ENCODE results near the gene SORCS2.

Gene SORCS2

DNA sequence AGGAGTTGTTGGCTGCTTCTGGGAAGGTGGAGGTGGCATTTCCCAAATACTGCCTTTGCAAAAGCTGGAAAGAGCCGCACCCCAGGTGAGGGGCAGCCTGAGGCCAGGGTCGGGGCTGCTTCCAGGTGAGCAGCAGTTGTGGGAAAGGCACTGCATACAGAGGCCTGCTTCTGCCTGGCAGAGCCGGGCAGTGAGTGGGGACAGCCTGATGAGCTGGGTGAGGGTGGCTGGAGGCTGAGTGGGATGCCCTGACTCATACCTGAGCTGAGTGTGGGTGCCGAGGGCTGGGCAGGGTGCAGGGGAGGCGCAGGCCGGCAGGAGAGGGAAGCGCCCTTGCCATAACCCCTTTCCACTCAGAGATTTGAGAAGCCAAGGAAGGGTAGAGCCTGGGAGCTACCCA, 248.9 kb downstream of the SORCS2 start:
- ChIA-PET CTCF (no interaction called here), POLR2A (no interaction called here)
- no peak for DNase-seq (ENCODE audit: extremely low spot score)
- TF ChIP-seq, protein P1, sequence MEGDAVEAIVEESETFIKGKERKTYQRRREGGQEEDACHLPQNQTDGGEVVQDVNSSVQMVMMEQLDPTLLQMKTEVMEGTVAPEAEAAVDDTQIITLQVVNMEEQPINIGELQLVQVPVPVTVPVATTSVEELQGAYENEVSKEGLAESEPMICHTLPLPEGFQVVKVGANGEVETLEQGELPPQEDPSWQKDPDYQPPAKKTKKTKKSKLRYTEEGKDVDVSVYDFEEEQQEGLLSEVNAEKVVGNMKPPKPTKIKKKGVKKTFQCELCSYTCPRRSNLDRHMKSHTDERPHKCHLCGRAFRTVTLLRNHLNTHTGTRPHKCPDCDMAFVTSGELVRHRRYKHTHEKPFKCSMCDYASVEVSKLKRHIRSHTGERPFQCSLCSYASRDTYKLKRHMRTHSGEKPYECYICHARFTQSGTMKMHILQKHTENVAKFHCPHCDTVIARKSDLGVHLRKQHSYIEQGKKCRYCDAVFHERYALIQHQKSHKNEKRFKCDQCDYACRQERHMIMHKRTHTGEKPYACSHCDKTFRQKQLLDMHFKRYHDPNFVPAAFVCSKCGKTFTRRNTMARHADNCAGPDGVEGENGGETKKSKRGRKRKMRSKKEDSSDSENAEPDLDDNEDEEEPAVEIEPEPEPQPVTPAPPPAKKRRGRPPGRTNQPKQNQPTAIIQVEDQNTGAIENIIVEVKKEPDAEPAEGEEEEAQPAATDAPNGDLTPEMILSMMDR (IDR thresholded peaks at IDR 0.05; ENCODE audit: control extremely low read depth, extremely low read depth, low read depth, missing control alignments): no peak

DNA sequence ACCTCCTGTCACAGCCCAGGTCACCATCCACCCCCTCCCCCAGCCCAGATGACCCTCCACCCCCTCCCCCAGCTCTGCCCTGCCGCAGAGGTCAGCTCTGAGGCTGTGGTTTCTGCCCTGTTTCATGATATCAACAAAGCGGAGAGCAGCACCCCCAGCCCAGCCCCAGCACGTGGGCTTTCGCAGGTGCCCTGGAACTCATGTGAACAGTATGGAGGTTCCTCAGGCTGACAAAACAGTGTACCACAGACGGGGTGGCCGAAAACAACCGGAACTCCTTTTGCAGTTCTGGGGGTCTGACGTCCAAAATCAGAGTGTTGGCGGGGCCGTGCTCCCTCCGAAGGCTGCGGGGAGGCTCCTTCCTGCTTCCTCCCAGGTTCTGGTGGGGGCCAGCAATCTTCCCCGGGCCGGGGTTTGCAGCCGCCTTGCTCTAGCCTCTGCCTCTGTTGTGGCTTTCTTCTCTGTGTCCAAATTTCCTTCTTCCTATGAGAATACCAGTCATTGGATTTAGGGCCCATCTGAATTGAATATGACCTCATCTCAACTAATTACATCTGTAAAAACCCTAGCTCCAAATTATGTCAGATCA, 250.3 kb downstream of the SORCS2 start:
- CTCF ChIA-PET: no interaction called here

DNA sequence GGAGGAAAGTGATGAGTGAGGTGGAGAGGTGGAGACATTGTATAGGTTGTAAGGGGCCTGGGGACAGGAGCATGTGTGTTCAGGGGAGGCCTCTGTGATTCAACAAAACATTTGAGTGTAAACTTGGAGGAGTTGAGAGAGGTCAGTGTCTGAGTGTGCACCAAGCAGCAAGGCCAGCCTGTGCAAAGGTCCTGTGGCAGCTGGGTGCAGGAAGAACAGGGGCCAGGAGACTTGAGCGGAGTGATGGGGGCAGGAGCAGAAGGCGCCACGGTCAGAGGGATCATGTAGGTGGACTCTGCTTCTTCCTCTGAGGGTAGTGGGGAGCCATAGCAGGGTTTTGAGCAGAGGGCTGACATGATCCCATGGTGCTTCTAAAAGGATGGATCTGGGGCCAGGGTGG, 252.0 kb downstream of the SORCS2 start:
- ChIA-PET POLR2A (no interaction called here), CTCF (no interaction called here)
- DNase-seq (ENCODE audit: extremely low spot score): no peak
- TF ChIP-seq, protein P1 (IDR thresholded peaks at IDR 0.05; ENCODE audit: control extremely low read depth, extremely low read depth, low read depth, missing control alignments): no peak

More for the DNA sequence above, 250.3 kb downstream of the SORCS2 start:
- POLR2A ChIA-PET: no interaction called here
- TF ChIP-seq, protein P1 (IDR thresholded peaks at IDR 0.05; ENCODE audit: control extremely low read depth, extremely low read depth, low read depth, missing control alignments): no peak
- DNase-seq (ENCODE audit: extremely low spot score): no peak

DNA sequence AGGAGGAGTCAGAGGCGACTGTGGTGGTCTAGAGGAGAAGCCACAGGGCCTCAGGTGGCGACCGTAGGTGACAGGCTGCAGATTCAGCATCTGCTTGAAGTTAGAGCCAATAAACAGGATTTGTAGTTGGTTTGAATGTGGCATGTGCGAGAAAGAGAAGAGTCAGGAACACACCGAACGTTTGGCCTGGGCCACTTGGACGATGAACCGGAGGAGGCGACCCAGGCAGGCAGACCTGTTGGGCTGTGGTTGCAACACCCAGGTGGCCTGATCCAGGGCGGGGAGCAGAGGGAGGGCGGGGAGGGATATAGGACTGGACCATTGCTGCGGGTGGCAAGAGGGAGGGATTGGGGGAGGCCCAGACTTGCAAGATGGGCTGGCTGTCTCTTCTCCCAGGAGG, 252.4 kb downstream of the SORCS2 start:
- TF ChIP-seq, protein P1 (IDR thresholded peaks at IDR 0.05; ENCODE audit: control extremely low read depth, extremely low read depth, low read depth, missing control alignments): no peak
- DNase-seq (ENCODE audit: extremely low spot score): no peak
- POLR2A ChIA-PET: no interaction called here
- CTCF ChIA-PET: no interaction called here

DNA sequence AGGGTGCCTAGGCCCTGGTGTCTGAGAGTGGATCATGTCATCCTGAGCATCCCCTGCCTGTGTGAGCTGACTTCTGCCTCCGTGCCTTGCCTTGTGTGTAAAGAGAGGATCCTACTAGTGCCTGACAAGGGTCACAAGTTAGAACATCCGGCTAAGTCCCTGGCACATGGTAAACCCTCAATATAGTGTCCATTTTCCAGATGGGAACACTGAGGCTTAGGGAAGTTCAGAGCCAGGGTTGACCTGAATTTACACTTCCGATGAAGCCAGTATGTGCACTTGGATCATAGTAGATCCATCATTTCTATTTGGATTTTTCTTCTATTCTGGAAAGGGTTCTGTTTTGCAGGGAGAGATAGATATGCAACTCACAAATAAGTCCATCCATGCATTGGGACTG, 254.9 kb downstream of the SORCS2 start:
- ChIA-PET POLR2A (no interaction called here), CTCF (no interaction called here)
- TF ChIP-seq, protein P1 (IDR thresholded peaks at IDR 0.05; ENCODE audit: control extremely low read depth, extremely low read depth, low read depth, missing control alignments): no peak
- no peak for DNase-seq (ENCODE audit: extremely low spot score)

DNA sequence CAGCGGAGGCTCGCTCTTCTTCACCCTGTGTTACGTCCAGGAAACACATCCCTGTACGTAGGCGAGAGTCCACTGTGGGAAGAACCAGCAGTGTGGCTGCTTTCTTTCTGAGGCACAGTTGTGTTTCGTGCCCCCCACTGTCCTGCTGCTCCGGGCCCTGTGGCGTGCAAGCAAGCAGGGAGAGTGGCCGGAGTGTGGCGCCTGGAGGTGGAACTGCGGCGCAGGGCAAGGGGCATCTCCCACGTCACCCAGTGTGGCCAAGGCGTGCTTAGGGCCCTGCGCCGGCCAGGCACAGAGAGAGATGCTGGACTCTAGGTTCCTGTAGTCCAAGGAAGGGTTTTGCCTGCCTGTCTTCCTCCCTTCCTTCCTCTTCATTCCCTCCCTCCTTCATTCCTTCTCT, 255.7 kb downstream of the SORCS2 start:
- ChIA-PET CTCF (no interaction called here), POLR2A (no interaction called here)
- DNase-seq (ENCODE audit: extremely low spot score): no peak
- TF ChIP-seq, protein P1 (IDR thresholded peaks at IDR 0.05; ENCODE audit: control extremely low read depth, extremely low read depth, low read depth, missing control alignments): no peak

Measured in GM10248 (cell line).